GM12801 (cell line): ENCODE measurements around the gene UVSSA.

Experiments used
- TF ChIP-seq, protein P1 (sequence below): IDR thresholded peaks from one replicate; pipeline ENCODE4 v1.5.1; 2011; ENCODE audit warnings: control low read depth; ENCODE audit not compliant: insufficient read length; ENCODE audit errors: extremely low read depth

The UVSSA gene

DNA sequence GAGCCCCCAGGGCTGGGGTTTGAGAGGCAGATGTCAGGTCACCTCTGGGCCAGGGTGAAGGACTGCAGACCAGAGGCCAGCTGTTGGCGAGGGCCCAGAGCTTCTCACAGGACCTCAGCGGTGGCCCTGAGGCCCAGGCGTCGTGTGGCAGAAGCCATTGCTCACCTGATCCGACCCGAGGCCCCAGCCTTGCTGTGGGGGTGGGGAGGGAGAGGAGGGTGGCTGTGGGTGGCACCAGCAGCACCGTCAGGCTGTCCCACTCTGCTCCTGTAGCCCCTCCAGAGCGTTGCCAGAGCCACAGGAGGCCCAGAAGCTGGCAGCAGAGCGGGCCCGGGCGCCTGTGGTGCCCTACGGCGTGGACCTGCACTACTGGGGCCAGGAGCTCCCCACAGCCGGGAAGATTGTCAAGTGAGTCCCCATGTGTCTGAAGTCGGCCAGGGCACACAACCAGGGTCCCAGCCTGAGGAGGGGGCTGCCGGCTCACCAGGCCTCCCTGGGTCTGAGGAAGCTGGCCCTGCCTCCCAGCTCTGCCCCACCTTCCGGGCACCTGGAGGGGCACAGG is 28.8 kb downstream of the UVSSA start:
- TF ChIP-seq, protein P1, sequence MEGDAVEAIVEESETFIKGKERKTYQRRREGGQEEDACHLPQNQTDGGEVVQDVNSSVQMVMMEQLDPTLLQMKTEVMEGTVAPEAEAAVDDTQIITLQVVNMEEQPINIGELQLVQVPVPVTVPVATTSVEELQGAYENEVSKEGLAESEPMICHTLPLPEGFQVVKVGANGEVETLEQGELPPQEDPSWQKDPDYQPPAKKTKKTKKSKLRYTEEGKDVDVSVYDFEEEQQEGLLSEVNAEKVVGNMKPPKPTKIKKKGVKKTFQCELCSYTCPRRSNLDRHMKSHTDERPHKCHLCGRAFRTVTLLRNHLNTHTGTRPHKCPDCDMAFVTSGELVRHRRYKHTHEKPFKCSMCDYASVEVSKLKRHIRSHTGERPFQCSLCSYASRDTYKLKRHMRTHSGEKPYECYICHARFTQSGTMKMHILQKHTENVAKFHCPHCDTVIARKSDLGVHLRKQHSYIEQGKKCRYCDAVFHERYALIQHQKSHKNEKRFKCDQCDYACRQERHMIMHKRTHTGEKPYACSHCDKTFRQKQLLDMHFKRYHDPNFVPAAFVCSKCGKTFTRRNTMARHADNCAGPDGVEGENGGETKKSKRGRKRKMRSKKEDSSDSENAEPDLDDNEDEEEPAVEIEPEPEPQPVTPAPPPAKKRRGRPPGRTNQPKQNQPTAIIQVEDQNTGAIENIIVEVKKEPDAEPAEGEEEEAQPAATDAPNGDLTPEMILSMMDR = no peak

DNA sequence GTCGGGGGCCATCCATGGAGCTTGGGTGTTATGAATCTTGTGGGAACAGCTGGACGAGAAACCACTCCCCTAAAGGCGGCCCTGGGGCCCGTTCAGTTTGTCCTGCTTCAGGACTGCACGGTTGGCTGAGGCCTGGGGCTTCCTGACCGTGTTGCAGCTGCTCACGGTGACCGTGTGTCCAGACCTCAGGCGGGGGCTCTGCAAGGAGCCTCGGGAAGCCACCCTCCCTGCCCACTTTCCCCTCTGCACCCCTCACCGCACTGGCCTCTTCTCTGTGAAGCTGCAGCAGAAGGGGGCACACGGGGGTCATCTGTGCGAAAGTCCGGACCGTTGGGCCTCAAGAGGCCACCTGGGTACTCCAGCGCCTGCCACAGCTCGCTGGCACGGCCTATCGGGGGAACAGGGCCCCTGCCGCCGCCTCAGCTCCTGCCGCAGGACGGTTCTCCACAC is 29.4 kb downstream of the UVSSA start:
- TF ChIP-seq, protein P1 = no peak

GRCh38 chr4:1376841-1377605 is 30.0 kb downstream of the UVSSA start:
- TF ChIP-seq, protein P1 = no peak

- TF ChIP-seq, protein P1 = no peak
These were observed 30.7 kb downstream of the UVSSA start for GRCh38 chr4:1377606-1378261.

- TF ChIP-seq, protein P1 = no peak
These were observed 31.7 kb downstream of the UVSSA start for GRCh38 chr4:1378559-1379231.

- TF ChIP-seq, protein P1 = no peak
These were observed 32.4 kb downstream of the UVSSA start for GRCh38 chr4:1379351-1379781.

- TF ChIP-seq, protein P1 = no peak
These were observed 32.9 kb downstream of the UVSSA start for GRCh38 chr4:1379801-1380331.
